Erythroblast (primary cell): Measurements from ENCODE around the gene ATRAID.

ENCODE experiments used
- GATA1 ChIP-seq: IDR thresholded peaks from 2 replicates; pipeline ENCODE4 v1.6.1; 2011; ENCODE audit warnings: low read depth, mild to moderate bottlenecking, control low read depth, low read length, moderate library complexity
- POLR2A ChIP-seq: IDR thresholded peaks from 2 replicates; pipeline ENCODE4 v1.6.1; 2011; ENCODE audit warnings: mild to moderate bottlenecking, low read length

GRCh38 chr2:27221166-27221565 is 9.3 kb downstream of the ATRAID start:
- no peak for TF ChIP-seq POLR2A
- no peak for TF ChIP-seq GATA1
